Stimulated activated naive CD4-positive, alpha-beta T cell (primary cell): ENCODE results near the gene FXYD6.

Source experiments
- DNase-seq, 6 experiments: peaks; one replicate each; lab custom pipeline; 2025; lab: John Stamatoyannopoulos, UW

FXYD6 gene

GRCh38 chr11:117843666-117844484 lies 32.6 kb downstream of the FXYD6 start:
- DNase-seq: peak; percentile 46 to 84 (median 72)

DNA sequence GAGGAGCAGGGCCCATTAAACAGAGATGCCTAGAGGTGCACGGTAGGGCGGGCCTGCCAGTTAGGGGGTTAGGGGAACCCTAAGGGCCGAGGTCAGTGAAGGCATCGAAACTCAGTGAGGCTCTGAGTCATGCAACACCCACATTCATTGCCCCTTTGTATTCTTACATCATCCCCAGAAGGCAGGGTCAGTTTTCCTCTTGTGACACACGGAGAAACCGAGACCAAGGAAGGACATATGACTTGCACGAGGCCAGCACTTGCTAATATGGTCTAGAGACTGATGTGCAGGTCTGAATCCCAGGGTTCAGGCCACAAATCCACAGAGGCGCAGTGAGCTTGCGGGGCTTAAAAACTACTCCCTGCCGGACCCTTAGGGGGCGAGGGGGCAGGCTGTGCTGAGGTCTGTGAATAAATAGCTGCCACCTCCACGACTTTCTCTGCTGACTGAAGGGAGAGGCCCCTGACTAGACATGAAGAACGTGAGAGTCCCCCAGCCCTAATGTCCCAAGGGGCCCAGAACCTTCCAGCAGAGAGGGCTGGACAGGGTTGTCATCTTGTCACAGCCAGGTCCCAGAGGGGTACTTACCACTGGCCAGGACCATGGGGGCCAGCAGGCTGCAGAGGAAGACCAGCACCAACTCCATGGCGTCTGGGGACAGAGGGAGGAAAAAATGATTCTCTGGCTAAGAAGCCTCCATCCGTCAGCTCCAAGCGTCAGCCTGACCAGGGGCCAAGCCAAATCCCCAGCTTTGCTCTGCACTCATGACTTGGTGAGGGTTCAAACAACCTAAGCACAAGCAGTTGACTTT lies 34.1 kb downstream of the FXYD6 start:
- DNase-seq: no peak

DNA sequence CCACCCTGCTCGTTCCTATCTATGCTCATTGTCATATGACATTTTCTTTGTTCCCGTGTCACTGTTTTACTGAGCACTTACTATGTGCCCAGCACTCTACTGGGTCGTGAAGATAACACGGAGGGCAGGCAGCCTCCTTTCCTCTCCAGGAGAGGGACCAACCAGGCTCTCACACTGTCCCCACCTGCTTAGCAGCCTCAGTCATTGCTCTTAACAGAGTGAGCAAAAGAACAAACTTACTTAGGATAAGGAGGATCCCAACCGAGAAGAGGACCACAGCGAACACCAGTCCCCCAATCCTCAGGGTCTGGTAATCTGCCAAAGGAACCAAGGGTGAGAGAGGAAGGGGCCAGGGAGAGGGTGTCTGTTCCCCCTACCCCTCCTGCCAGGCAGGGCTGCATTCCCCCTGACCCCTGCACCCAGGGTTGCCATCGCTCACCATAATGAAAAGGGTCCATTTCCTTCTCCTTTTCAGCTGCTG lies 34.9 kb downstream of the FXYD6 start:
- DNase-seq: no peak

GRCh38 chr11:117840881-117841550 lies 35.4 kb downstream of the FXYD6 start:
- no peak for DNase-seq

- DNase-seq: no peak
Observed at GRCh38 chr11:117839936-117840813, 36.3 kb downstream of the FXYD6 start.

DNA sequence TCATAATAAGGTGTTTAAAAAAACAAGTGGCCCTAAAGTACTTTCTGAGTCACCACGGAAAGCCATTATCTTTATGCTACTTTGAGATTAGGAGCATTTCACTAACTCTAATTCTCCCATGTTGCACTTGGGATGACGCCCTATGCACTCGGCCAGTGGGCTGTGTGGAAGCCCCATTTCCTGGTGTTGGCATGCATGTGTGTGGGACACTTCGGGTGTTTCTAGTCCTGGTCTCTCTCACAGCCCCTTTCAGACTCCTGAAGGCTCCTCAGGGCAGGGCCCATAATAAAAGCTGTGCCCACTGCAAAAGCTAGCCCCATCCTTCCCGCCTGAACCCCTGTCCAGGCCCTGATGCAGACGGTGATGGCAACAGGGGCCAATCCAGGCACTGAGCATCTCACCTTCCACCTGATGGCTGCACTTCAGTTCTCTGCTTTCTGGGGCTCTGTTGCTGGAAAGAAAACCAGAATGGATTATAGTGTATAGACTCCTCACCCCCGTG lies 37.0 kb downstream of the FXYD6 start:
- no peak for DNase-seq

GRCh38 chr11:117838901-117839300 lies 37.6 kb downstream of the FXYD6 start:
- no peak for DNase-seq

- no peak for DNase-seq
Observed at GRCh38 chr11:117837791-117838190, 38.7 kb downstream of the FXYD6 start.

DNA sequence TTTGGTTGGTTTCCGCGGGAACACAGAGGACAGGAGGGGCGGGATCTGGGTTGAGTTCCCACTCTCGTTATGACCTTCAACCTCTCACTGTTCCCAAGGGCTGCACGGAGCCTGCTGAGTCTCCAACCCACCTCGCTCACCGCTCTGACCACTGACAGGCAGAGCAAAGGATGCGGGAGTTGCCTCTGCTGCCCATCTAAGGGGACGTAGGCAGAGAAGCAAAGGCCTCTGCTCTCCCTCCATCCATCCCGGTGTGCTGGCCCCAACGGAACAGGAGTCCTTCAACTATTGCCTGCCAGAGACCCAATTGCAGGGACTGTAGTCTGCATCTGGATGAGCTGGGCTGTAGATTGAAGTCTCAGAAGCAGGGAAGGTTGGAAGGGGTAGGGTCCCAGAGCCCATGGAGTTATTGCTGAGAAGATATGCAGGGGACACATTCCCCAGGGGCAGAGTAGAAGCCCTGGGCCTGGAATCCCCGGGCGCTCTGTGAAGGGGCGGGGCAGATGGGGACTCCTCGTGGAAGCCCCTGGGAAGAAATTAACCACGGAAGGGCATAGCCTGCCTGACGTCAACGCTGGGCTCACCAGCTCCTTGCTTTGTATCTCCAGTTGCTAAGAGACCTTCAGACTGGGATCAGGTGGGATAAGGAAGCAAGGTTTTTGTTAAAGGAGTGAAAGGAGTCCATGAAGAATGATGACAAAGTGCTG lies 39.2 kb downstream of the FXYD6 start:
- no peak for DNase-seq

DNA sequence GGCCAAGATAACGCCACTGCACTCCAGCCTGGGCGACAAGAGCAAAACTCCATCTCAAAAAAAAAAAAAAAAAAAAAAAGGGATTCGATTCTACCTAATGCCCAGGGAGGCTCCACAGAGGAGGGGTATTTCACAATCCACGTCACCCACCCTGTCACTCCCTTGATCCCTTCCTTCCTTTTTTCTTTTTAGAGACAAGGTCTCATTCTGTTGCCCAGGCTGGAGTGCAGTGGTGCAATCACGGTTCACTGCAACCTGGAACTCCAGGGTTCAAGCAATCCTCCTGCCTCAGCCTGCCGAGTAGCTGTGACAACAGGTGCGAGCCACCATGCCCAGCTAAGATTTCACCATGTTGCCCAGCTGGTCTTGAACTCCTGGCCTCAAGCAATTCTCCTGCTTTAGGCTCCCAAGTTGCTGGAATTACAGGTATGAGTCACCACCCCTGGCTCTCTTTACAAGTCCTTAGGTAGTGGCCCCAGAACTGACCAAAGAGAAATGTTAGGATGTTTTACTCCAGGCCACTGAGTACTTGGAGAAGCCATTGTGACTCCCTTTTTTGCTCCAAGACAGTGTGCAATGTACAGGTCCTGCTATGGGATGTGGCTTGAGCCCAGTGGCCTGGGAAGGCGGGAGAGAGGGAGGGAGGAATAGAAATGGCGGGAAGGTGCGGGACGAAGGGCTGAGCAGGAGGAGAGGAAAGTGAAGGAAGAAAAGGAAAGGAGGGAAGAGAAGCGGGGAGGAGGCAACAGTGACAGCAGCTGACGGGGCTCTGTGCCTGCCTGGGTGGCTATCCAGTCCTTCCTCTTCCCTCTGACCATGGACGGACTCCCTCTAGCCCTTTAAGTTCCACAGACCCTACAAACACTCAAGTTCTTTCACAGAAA lies 40.1 kb downstream of the FXYD6 start:
- DNase-seq: no peak

- DNase-seq: no peak
Observed at GRCh38 chr11:117835576-117835975, 40.9 kb downstream of the FXYD6 start.

- no peak for DNase-seq
Observed at GRCh38 chr11:117834838-117835443, 41.5 kb downstream of the FXYD6 start.

- DNase-seq: no peak
Observed at GRCh38 chr11:117834068-117834810, 42.2 kb downstream of the FXYD6 start.

GRCh38 chr11:117833401-117833891 lies 43.0 kb downstream of the FXYD6 start:
- no peak for DNase-seq

- DNase-seq: no peak
Observed at GRCh38 chr11:117832511-117832910, 43.9 kb downstream of the FXYD6 start.

DNA sequence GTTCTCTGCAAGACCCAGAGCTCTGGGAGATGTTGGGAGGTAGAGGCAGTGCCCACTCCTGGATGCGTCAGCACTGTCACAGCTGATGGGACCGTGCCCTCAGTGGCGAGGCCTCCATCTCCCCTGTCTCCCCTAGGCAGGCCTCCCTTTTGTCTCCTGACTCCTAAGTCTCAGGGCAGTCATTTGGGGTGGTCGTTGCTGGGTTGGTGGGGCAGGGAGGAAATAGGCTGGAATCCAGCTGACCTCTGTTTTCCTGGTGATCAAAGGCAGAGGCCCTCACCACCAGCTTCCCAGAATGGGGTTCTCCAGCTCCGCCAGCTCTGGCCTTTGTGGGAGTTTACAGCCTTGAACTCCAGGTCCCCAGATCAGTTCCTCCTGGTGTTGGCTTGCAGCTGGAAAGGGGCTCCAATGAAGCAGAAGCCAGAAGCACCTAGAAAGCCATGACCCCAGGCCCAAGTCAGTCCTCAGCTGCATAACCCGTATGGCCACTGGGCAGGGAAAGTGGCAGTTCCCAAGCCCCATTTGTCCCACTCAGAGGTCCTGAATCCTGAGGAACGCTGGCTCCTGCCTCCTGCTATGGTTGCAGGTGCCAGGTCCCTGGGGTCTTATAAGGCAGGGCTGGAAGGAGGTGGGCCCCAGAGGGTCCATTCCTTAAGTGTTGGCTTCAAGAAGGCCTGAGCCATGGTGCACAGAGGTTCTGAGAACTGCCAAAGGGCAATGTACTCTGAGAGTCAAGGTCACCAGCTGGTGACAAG lies 44.6 kb downstream of the FXYD6 start:
- DNase-seq: no peak

- peak in 1 of 6 experiments; percentile 26 for DNase-seq
Observed at GRCh38 chr11:117830674-117831351, 45.6 kb downstream of the FXYD6 start.
